Effector memory CD8-positive, alpha-beta T cell (primary cell): ENCODE results near the gene HDAC1.
"Not testable (repeated sequence)": the region's sequence is repeated elsewhere in the genome, so short reads cannot be mapped to it uniquely, and the experiment has no call there.

Source experiments
- ATAC-seq: fragments of 150-1000 bp; cut with Tn5 transposase; replicated peaks from 2 replicates; pipeline ENCODE4 v1.10.0; 2021; ENCODE audit warnings: mild to moderate bottlenecking, moderate library complexity
- DNase-seq, 3 experiments: peaks; one replicate each; pipeline ENCODE4 v3.0.0; 2021
- H3K27ac Mint-ChIP-seq, 2 donors: one replicate each; pipeline ENCODE4 v1.8.0; 2022; ENCODE audit warnings: mild to moderate bottlenecking in 2 of 2, mixed read lengths in 2 of 2, moderate library complexity in 2 of 2
- H3K27me3 Mint-ChIP-seq, 2 donors: one replicate each; pipeline ENCODE4 v1.8.0; 2022; ENCODE audit warnings: mixed read lengths in 2 of 2
- H3K36me3 Mint-ChIP-seq: one replicate; pipeline ENCODE4 v1.8.0; 2022; ENCODE audit warnings: mild to moderate bottlenecking, moderate library complexity, mixed read lengths; ENCODE audit not compliant: insufficient read depth
- H3K4me1 Mint-ChIP-seq, 2 donors: one replicate each; pipeline ENCODE4 v1.8.0; 2022; ENCODE audit warnings: low read depth in 2 of 2, mixed read lengths in 2 of 2
- H3K4me3 Mint-ChIP-seq, 2 donors: one replicate each; pipeline ENCODE4 v1.8.0; 2022; ENCODE audit warnings: mild to moderate bottlenecking in 2 of 2, mixed read lengths in 2 of 2, moderate library complexity in 2 of 2
- H3K9me3 Mint-ChIP-seq, 2 donors: one replicate each; pipeline ENCODE4 v1.8.0; 2022; ENCODE audit warnings: mixed read lengths in 2 of 2

HDAC1 gene

DNA sequence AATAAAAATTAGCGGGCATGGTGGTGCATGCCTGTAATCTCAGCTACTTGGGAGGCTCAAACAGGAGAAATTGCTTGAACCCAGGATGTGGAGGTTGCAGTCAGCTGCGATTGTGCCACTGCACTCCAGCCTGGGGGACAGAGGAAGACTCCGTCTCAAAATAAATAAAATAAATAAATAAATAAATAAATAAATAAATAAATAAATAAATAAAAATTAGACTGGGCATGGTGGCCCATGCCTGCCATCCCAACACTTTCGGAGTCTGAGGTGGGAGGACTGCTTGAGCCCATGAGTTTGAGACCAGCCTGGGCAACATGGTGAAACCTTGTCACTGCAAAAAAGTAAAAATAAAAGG, 28.7 kb upstream of the HDAC1 start:
- Mint-ChIP-seq H3K4me3 (peak overlapping the region; percentile 64 to 72), H3K36me3 (peaks cover 67% of the 10 kb centered on the region), H3K27ac (peak overlapping the region; percentile 62 to 88), H3K4me1 (peaks cover 37 to 40% of the 10 kb centered on the region in 2 donors)
- H3K9me3 Mint-ChIP-seq, DNase-seq, ATAC-seq, H3K27me3 Mint-ChIP-seq: not testable (repeated sequence)

DNA sequence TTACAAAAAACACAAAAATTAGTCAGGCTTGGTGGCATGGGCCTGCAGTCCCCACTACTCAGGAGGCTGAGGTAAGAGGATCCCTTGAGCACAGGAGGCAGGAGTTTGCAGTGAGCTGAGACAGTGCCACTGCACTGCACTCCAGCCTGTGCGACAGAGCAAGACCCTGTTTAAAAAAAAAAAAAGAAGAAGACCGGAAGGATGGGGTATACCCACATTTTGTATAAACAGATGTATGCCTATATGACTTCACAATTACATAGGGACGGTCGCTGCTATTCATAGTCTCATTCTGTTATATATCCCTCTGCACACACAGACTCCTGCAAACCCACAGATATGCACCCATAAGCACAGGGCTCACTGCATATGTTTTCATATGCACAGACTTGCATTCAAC, 28.1 kb upstream of the HDAC1 start:
- ATAC-seq (peak; percentile 90), DNase-seq (peak in 1 of 3 experiments; percentile 16)
- peaks cover 37 to 40% of the 10 kb centered on the region in 2 donors for H3K4me1 Mint-ChIP-seq
- H3K27me3 Mint-ChIP-seq: no peaks in the 10 kb centered on the region
- H3K36me3 Mint-ChIP-seq: peaks cover 62% of the 10 kb centered on the region
- peak overlapping the region; percentile 64 to 72 for H3K4me3 Mint-ChIP-seq
- H3K27ac Mint-ChIP-seq: peak overlapping the region; percentile 62 to 88
- no peaks in the 10 kb centered on the region for H3K9me3 Mint-ChIP-seq

GRCh38 chr1:32265846-32266245, 26.0 kb upstream of the HDAC1 start:
- peak overlapping the region; percentile 64 to 72 for H3K4me3 Mint-ChIP-seq
- H3K9me3 Mint-ChIP-seq: no peaks in the 10 kb centered on the region
- peaks cover 58% of the 10 kb centered on the region for H3K36me3 Mint-ChIP-seq
- peak overlapping the region; percentile 62 to 93 for H3K27ac Mint-ChIP-seq
- H3K27me3 Mint-ChIP-seq: no peaks in the 10 kb centered on the region
- DNase-seq: no peak
- H3K4me1 Mint-ChIP-seq: peaks cover 35 to 41% of the 10 kb centered on the region in 2 donors
- no peak for ATAC-seq

DNA sequence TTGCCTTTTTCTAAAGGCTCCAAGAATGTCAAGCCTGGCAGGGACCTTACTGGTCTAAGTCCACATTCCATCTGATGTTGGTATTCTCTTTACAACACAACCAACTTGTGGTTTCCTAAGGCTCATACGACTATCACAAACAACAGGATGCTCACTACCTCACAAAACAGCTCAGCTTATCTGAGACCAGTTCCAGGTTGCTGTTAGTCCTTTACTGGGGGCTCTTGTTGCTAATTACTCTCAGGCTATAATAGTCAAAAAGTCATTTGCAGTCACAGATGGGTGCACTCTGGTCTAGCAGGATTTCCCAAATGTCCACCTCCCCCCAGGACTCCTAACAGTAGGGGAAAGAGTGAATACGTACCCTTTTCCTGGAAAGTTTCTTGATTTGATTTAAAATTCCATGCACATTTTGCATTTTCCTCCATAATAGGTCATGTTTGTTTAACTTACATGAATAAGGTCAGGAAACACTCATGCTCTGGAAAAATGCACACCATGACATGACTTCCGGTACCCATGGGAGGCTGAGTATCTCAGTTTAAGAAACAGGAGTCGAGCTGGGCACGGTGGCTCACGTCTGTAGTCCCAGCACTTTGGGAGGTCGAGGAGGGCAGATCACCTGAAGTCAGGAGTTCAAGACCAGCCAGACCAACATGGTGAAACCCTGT, 24.8 kb upstream of the HDAC1 start:
- H3K9me3 Mint-ChIP-seq: no peaks in the 10 kb centered on the region
- H3K36me3 Mint-ChIP-seq: peaks cover 59% of the 10 kb centered on the region
- DNase-seq (no peak), ATAC-seq (peak; percentile 35)
- H3K27me3 Mint-ChIP-seq: no peaks in the 10 kb centered on the region
- peak overlapping the region; percentile 49 to 72 for H3K4me3 Mint-ChIP-seq
- H3K27ac Mint-ChIP-seq: peak overlapping the region; percentile 62 to 93
- peaks cover 45 to 52% of the 10 kb centered on the region in 2 donors for H3K4me1 Mint-ChIP-seq

GRCh38 chr1:32269744-32270143, 22.1 kb upstream of the HDAC1 start:
- Mint-ChIP-seq H3K36me3 (peaks cover 67% of the 10 kb centered on the region), H3K9me3 (no peaks in the 10 kb centered on the region), H3K4me1 (peaks cover 57 to 64% of the 10 kb centered on the region in 2 donors), H3K4me3 (peak overlapping the region in 1 of 2 donors; percentile 31), H3K27ac (peak overlapping the region; percentile 44 to 88), H3K27me3 (no peaks in the 10 kb centered on the region)
- no peak for ATAC-seq
- no peak for DNase-seq

GRCh38 chr1:32272557-32273390, 19.1 kb upstream of the HDAC1 start:
- Mint-ChIP-seq H3K4me3 (peak overlapping the region; percentile 76 to 85), H3K36me3 (peaks cover 82% of the 10 kb centered on the region), H3K4me1 (peaks cover 49 to 58% of the 10 kb centered on the region in 2 donors), H3K27ac (peak overlapping the region; percentile 91 to 96), H3K9me3 (no peaks in the 10 kb centered on the region), H3K27me3 (no peaks in the 10 kb centered on the region)
- DNase-seq (no peak), ATAC-seq (peak; percentile 4)

GRCh38 chr1:32273391-32274208, 18.3 kb upstream of the HDAC1 start:
- Mint-ChIP-seq H3K9me3 (no peaks in the 10 kb centered on the region), H3K27me3 (no peaks in the 10 kb centered on the region), H3K4me3 (peak overlapping the region; percentile 76 to 85), H3K4me1 (peaks cover 49 to 58% of the 10 kb centered on the region in 2 donors), H3K27ac (peak overlapping the region; percentile 91 to 96), H3K36me3 (peaks cover 88% of the 10 kb centered on the region)
- DNase-seq (peak; percentile 64 to 70 (median 66)), ATAC-seq (peak; percentile 96)

GRCh38 chr1:32274646-32275340, 17.1 kb upstream of the HDAC1 start:
- Mint-ChIP-seq H3K4me3 (peak overlapping the region; percentile 76 to 85), H3K27ac (peak overlapping the region; percentile 91 to 96), H3K27me3 (no peaks in the 10 kb centered on the region), H3K36me3 (peaks cover 96% of the 10 kb centered on the region), H3K4me1 (peaks cover 44 to 52% of the 10 kb centered on the region in 2 donors), H3K9me3 (no peaks in the 10 kb centered on the region)
- no peak for DNase-seq
- ATAC-seq: no peak

DNA sequence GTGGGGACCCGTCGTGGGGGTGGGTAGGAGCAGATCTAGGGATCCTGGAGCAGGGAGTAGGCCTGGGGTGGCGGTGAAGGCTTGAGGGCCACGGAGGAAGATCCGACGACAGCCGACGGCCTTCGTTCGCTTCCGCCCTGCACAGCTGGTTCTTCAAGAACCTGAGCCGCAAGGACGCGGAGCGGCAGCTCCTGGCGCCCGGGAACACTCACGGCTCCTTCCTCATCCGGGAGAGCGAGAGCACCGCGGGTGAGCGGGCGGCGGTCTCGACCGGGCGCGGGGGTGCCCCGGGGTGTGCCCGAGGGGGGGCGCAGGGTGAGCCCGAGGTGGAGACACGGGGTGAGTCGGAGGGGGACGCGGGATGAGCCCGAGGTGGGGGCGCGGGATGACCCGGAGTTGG, 16.5 kb upstream of the HDAC1 start:
- no peaks in the 10 kb centered on the region for H3K27me3 Mint-ChIP-seq
- peaks cover 44 to 50% of the 10 kb centered on the region in 2 donors for H3K4me1 Mint-ChIP-seq
- peaks cover 96% of the 10 kb centered on the region for H3K36me3 Mint-ChIP-seq
- no peak for ATAC-seq
- no peak overlapping the region for H3K4me3 Mint-ChIP-seq
- H3K9me3 Mint-ChIP-seq: no peaks in the 10 kb centered on the region
- no peak for DNase-seq
- peak overlapping the region in 1 of 2 donors; percentile 91 for H3K27ac Mint-ChIP-seq

DNA sequence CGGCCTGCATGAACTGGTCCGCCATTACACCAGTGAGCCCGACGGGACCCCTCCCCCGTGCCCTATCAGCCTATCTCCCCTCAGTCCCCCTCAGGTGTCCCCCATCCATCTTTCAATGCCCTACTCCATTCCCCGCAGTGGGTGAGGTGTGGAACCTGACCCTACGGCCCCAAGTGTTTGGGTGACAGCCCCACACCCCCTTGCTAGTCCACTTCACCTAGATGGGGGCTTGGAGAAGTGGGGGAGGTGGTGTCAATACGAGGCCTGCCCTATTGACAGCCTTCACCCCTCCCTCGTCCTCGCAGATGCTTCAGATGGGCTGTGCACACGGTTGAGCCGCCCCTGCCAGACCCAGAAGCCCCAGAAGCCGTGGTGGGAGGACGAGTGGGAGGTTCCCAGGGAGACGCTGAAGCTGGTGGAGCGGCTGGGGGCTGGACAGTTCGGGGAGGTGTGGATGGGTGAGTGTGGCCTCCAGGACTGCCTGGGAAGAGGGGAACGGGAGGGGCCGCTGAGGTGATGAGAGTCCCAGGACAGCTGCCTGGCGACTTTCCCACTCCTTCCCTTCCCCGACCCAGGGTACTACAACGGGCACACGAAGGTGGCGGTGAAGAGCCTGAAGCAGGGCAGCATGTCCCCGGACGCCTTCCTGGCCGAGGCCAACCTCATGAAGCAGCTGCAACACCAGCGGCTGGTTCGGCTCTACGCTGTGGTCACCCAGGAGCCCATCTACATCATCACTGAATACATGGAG, 15.7 kb upstream of the HDAC1 start:
- H3K36me3 Mint-ChIP-seq: peaks cover 96% of the 10 kb centered on the region
- no peaks in the 10 kb centered on the region for H3K9me3 Mint-ChIP-seq
- peak overlapping the region; percentile 38 to 85 for H3K27ac Mint-ChIP-seq
- no peaks in the 10 kb centered on the region for H3K27me3 Mint-ChIP-seq
- no peak overlapping the region for H3K4me3 Mint-ChIP-seq
- H3K4me1 Mint-ChIP-seq: peaks cover 44 to 47% of the 10 kb centered on the region in 2 donors
- DNase-seq: no peak
- ATAC-seq: no peak

GRCh38 chr1:32284777-32285176, 7.1 kb upstream of the HDAC1 start:
- not testable (repeated sequence) for H3K4me1 Mint-ChIP-seq, H3K27ac Mint-ChIP-seq, ATAC-seq, H3K9me3 Mint-ChIP-seq, H3K4me3 Mint-ChIP-seq, DNase-seq, H3K27me3 Mint-ChIP-seq
- peaks cover 65% of the 10 kb centered on the region for H3K36me3 Mint-ChIP-seq

DNA sequence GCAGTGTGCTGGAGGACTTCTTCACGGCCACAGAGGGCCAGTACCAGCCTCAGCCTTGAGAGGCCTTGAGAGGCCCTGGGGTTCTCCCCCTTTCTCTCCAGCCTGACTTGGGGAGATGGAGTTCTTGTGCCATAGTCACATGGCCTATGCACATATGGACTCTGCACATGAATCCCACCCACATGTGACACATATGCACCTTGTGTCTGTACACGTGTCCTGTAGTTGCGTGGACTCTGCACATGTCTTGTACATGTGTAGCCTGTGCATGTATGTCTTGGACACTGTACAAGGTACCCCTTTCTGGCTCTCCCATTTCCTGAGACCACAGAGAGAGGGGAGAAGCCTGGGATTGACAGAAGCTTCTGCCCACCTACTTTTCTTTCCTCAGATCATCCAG, 6.2 kb upstream of the HDAC1 start:
- no peaks in the 10 kb centered on the region for H3K27me3 Mint-ChIP-seq
- no peak overlapping the region for H3K4me3 Mint-ChIP-seq
- H3K36me3 Mint-ChIP-seq: peaks cover 56% of the 10 kb centered on the region
- no peaks in the 10 kb centered on the region for H3K9me3 Mint-ChIP-seq
- ATAC-seq: no peak
- DNase-seq: no peak
- H3K27ac Mint-ChIP-seq: peak overlapping the region in 1 of 2 donors; percentile 62
- H3K4me1 Mint-ChIP-seq: no peaks in the 10 kb centered on the region
